SK-N-SH (cell line): ENCODE results near the gene CPVL. TPM values are rescaled to one million over a fixed set of nuclear protein-coding genes. Genes with fewer than 3 reads are reported as not detected.

ENCODE experiments used
- CTCF ChIA-PET: fragments of 300-600, 350-600 bp; formaldehyde crosslinking; extraction: SDS; loops from one replicate; lab custom pipeline; 2021; lab: Yijun Ruan, JAX
- POLR2A ChIA-PET: fragments of 350-600 bp; sonication (Branson Sonifier 250); formaldehyde crosslinking; extraction: SDS; loops from one replicate; lab custom pipeline; 2020; ENCODE audit warnings: antibody characterized with exemption, inconsistent platforms; lab: Yijun Ruan, JAX
- DNase-seq: peaks from one replicate; pipeline ENCODE4 v3.0.0; 2012
- H2AFZ ChIP-seq: fragments of 200-600 bp; sonication (generic); 2 replicates; pipeline ENCODE4 v1.8.1; 2016; ENCODE audit warnings: antibody characterized with exemption, mild to moderate bottlenecking, low read depth
- H3F3A ChIP-seq: fragments of 200-600 bp; sonication (generic); replicated peaks from 2 replicates; pipeline ENCODE3; 2016; ENCODE audit warnings: antibody characterized with exemption, mild to moderate bottlenecking; ENCODE audit not compliant: insufficient read depth
- H3K27ac ChIP-seq, 2 experiments: fragments of 200-500 bp in 1 of 2; fragments of 200-600 bp in 1 of 2; sonication (Bioruptor generic) in 1 of 2; sonication (generic), shearing (Covaris generic) in 1 of 2; 2 replicates each; pipeline versions ENCODE4 v1.5.1 to v1.6.1; 2014 to 2016; ENCODE audit warnings: low read depth in 2 of 2, inconsistent platforms in 1 of 2, low read length in 1 of 2, mild to moderate bottlenecking in 1 of 2, mixed read lengths in 1 of 2
- H3K27me3 ChIP-seq: fragments of 200-600 bp; sonication (generic), shearing (Covaris generic); 2 replicates; pipeline ENCODE4 v1.6.1; 2016; ENCODE audit warnings: mixed run types; ENCODE audit not compliant: insufficient read depth
- H3K36me3 ChIP-seq, 2 experiments: fragments of 200-500 bp in 1 of 2; fragments of 200-600 bp in 1 of 2; sonication (Bioruptor generic) in 1 of 2; sonication (generic) in 1 of 2; replicated peaks in 1 of 2; 2 replicates each; pipeline versions ENCODE3 to v1.5.1; 2014 to 2016; ENCODE audit warnings: low read length in 1 of 2, mild to moderate bottlenecking in 1 of 2; ENCODE audit not compliant: insufficient read depth in 2 of 2, control insufficient read depth in 1 of 2
- H3K4me1 ChIP-seq, 2 experiments: fragments of 200-500 bp in 1 of 2; fragments of 200-600 bp in 1 of 2; sonication (Bioruptor generic) in 1 of 2; sonication (generic), shearing (Covaris generic) in 1 of 2; 2 replicates each; pipeline versions ENCODE4 v1.5.1 to v1.6.1; 2014 to 2016; ENCODE audit warnings: low read depth in 1 of 2, low read length in 1 of 2, mixed run types in 1 of 2; ENCODE audit not compliant: insufficient read depth in 2 of 2, control insufficient read depth in 1 of 2
- H3K4me2 ChIP-seq: fragments of 200-600 bp; sonication (generic), shearing (Covaris generic); 2 replicates; pipeline ENCODE4 v1.6.1; 2017; ENCODE audit warnings: mixed run types
- H3K4me3 ChIP-seq, 2 experiments: fragments of 200-500 bp in 1 of 2; fragments of 200-600 bp in 1 of 2; sonication (Bioruptor generic) in 1 of 2; sonication (generic), shearing (Covaris generic) in 1 of 2; 2 replicates each; pipeline versions ENCODE4 v1.5.1 to v1.8.1; 2014 to 2016; ENCODE audit warnings: low read depth in 2 of 2, inconsistent platforms in 1 of 2, low read length in 1 of 2, mild to moderate bottlenecking in 1 of 2, mixed read lengths in 1 of 2, moderate library complexity in 1 of 2
- H3K79me2 ChIP-seq: fragments of 200-600 bp; sonication (generic); 2 replicates; pipeline ENCODE4 v1.8.1; 2017; ENCODE audit warnings: mild to moderate bottlenecking; ENCODE audit not compliant: insufficient read depth
- H3K9ac ChIP-seq: fragments of 200-600 bp; sonication (generic); 2 replicates; pipeline ENCODE4 v1.6.1; 2017; ENCODE audit warnings: mixed run types
- H3K9me2 ChIP-seq: fragments of 200-600 bp; sonication (generic); 2 replicates; pipeline ENCODE4 v1.6.1; 2017; ENCODE audit warnings: mixed run types
- H3K9me3 ChIP-seq: fragments of 200-600 bp; sonication (generic); 2 replicates; pipeline ENCODE4 v1.6.1; 2017; ENCODE audit warnings: mixed run types, mild to moderate bottlenecking, moderate library complexity
- H4K20me1 ChIP-seq: fragments of 200-600 bp; sonication (generic); 2 replicates; pipeline ENCODE4 v1.6.1; 2017; ENCODE audit warnings: mild to moderate bottlenecking, mixed run types; ENCODE audit not compliant: insufficient read depth
- ELF1 ChIP-seq: IDR thresholded peaks from 2 replicates; pipeline ENCODE4 v1.4.0; 2012
- EP300 ChIP-seq, 2 experiments: IDR thresholded peaks; 2 replicates each; pipeline versions ENCODE4 v1.4.0 to v1.6.1; 2012; ENCODE audit warnings: borderline replicate concordance in 1 of 2, low read depth in 1 of 2, low read length in 1 of 2
- FOSL2 ChIP-seq: IDR thresholded peaks from 2 replicates; pipeline ENCODE4 v1.4.0; 2012; ENCODE audit warnings: low read depth, mild to moderate bottlenecking, moderate library complexity, borderline replicate concordance
- FOXM1 ChIP-seq: IDR thresholded peaks from 2 replicates; pipeline ENCODE4 v1.4.0; 2012; ENCODE audit warnings: low read depth, mild to moderate bottlenecking
- GABPA ChIP-seq: IDR thresholded peaks from 2 replicates; pipeline ENCODE4 v1.4.0; 2012; ENCODE audit warnings: low read depth, mild to moderate bottlenecking
- JUND ChIP-seq: IDR thresholded peaks from 2 replicates; pipeline ENCODE4 v1.4.0; 2012
- MAX ChIP-seq: IDR thresholded peaks from 2 replicates; pipeline ENCODE4 v1.4.0; 2012; ENCODE audit warnings: low read depth
- MEF2A ChIP-seq: IDR thresholded peaks from 2 replicates; pipeline ENCODE4 v1.4.0; 2012; ENCODE audit warnings: low read depth, borderline replicate concordance
- NFIC ChIP-seq: IDR thresholded peaks from 2 replicates; pipeline ENCODE4 v1.4.0; 2012; ENCODE audit warnings: borderline replicate concordance
- PBX3 ChIP-seq: IDR thresholded peaks from 2 replicates; pipeline ENCODE4; 2012
- POLR2AphosphoS5 ChIP-seq: IDR thresholded peaks from 2 replicates; pipeline ENCODE4 v1.6.1; 2012; ENCODE audit warnings: low read depth, low read length
- RAD21 ChIP-seq: IDR thresholded peaks from 2 replicates; pipeline ENCODE4 v1.6.1; 2012; ENCODE audit warnings: mild to moderate bottlenecking, low read length
- RCOR1 ChIP-seq: fragments of 150-350 bp; IDR thresholded peaks from 2 replicates; pipeline ENCODE4 v1.6.1; 2017; ENCODE audit warnings: antibody characterized with exemption, low read length
- RXRA ChIP-seq: IDR thresholded peaks from 2 replicates; pipeline ENCODE4 v1.4.0; 2012; ENCODE audit warnings: low read depth, mild to moderate bottlenecking, borderline replicate concordance
- SMC3 ChIP-seq: IDR thresholded peaks from 2 replicates; pipeline ENCODE4 v1.6.1; 2012; ENCODE audit warnings: low read depth, low read length, improper control_type of control experiment
- TAF1 ChIP-seq: IDR thresholded peaks from 2 replicates; pipeline ENCODE4 v1.6.1; 2012; ENCODE audit warnings: low read depth, mild to moderate bottlenecking, low read length, moderate library complexity, borderline replicate concordance
- TCF12 ChIP-seq: IDR thresholded peaks from 2 replicates; pipeline ENCODE4 v1.4.0; 2012
- TEAD4 ChIP-seq: IDR thresholded peaks from 2 replicates; pipeline ENCODE4 v1.4.0; 2012; ENCODE audit warnings: mild to moderate bottlenecking, borderline replicate concordance; ENCODE audit not compliant: insufficient read depth
- USF1 ChIP-seq: IDR thresholded peaks from 2 replicates; pipeline ENCODE4 v1.4.0; 2012; ENCODE audit warnings: low read depth, borderline replicate concordance
- YY1 ChIP-seq: IDR thresholded peaks from 2 replicates; pipeline ENCODE4 v1.4.0; 2012; ENCODE audit warnings: low read depth, mild to moderate bottlenecking
- WGBS: methylation state at CpG from one replicate; pipeline ENCODE4 v1.1.6; 2017; ENCODE audit warnings: low lambda C conversion rate; 5-methylcytosine and 5-hydroxymethylcytosine counted together
- polyA plus RNA-seq, 3 experiments: library from polyadenylated mRNA; depleted of rRNA; stranded (reverse); fragments of >200 nt; gene quantifications; 2 replicates each; pipeline ENCODE4 v1.2.3, GENCODE V29; 2012

Gene CPVL
- polyA plus RNA-seq, 1 of the 3 experiments (the other 2 are of a cell fraction), result not detected

GRCh38 chr7:28984631-28985030 is 161.7 kb downstream of the CPVL start:
- Histone ChIP-seq H3F3A (peaks cover 4% of the 10 kb centered on the region), H3K79me2 (no peaks in the 10 kb centered on the region), H3K9me3 (no peaks in the 10 kb centered on the region), H2AFZ (peak overlapping the region; percentile 86), H3K36me3 (no peaks in the 10 kb centered on the region), H3K27ac (peak overlapping the region; percentile 85 to 97), H3K4me3 (no peak overlapping the region; a peak in 1 of 4 replicates), H4K20me1 (no peaks in the 10 kb centered on the region), H3K27me3 (no peaks in the 10 kb centered on the region), H3K9ac (no peak overlapping the region; the same call in 1 of the 2 replicates), H3K4me1 (peaks cover 26 to 62% of the 10 kb centered on the region in 2 experiments), H3K4me2 (peak overlapping the region; percentile 52; the same call in 1 of the 2 replicates), H3K9me2 (no peaks in the 10 kb centered on the region)
- TF ChIP-seq FOXM1 (no peak), TEAD4 (peak; percentile 37; the same call in 1 of the 2 replicates), PBX3 (peak; percentile 49), MAX (peak; percentile 69), NFIC (peak; percentile 50; the same call in 1 of the 2 replicates), JUND (peak; percentile 90), FOSL2 (peak; percentile 90), RCOR1 (no peak), GABPA (no peak), TCF12 (peak; percentile 97), RXRA (no peak), MEF2A (peak; percentile 24; the same call in 1 of the 2 replicates), SMC3 (no peak), ELF1 (no peak), RAD21 (peak; percentile 21; the same call in 1 of the 2 replicates), TAF1 (0 out of 2 replicates have a peak, but pooled peaks have one; percentile 52), YY1 (0 out of 2 replicates have a peak, but pooled peaks have one; percentile 49), POLR2AphosphoS5 (peak; percentile 50; the same call in 1 of the 2 replicates), EP300 (IDR thresholded peaks at IDR 0.05; ENCODE audit: borderline replicate concordance in 1 of 2, low read depth in 1 of 2, low read length in 1 of 2) (peak; percentile 58 to 79; a peak in 3 of 4 replicates), USF1 (peak; percentile 8; the same call in 1 of the 2 replicates)
- CTCF ChIA-PET, result interaction anchor here (0.8 to 9.1 kb wide), 7 partner anchors 20 to 117 kb away, joined by 3 to 66 read pairs (median 4); no protein-coding TSS in a partner anchor
- POLR2A ChIA-PET, result interaction anchor here (0.6 to 5.7 kb wide), 3 partner anchors 27 to 35 kb away, joined by 3 to 62 read pairs (median 14); partner anchors contain the start of gene TRIL
- WGBS, result 66% methylated on average over 4 of the region's 4 CpGs
- peak; percentile 42 for DNase-seq
